GM19043 (cell line): ENCODE data around the gene MEX3D.
"Not testable (repeated sequence)": the region's sequence is repeated elsewhere in the genome, so short reads cannot be mapped to it uniquely, and the experiment has no call there.

Experiments
- ATAC-seq: cut with Tn5 transposase; IDR thresholded peaks from one replicate; pipeline ENCODE4 v1.9.1; 2021; ENCODE audit warnings: low read depth; ENCODE audit not compliant: unreplicated experiment

The MEX3D gene

DNA sequence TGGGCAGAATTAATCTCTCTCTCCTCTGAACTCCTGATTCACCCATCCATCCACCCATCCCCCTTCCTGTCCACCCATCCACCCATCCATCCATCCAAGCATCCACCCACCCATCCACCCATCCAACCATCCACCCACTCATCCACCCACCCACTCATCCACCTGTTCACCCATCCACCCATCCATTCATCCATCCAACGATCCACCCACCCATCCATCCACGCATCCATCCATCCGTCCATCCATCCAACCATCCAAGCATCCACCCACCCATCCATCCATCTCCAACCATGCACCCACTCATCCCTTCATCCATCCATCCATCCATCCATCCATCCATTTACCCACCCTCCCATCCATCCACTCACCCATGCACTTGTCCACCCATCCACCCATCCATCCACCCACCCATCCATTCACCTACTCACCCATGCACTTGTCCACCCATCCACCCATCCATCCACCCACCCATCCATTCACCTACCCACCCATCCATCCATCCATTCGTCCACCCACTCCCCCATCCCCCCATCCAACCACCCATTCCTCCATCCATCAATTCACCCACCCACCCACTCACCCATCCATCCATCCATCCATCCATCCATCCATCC, 18.7 kb downstream of the MEX3D start:
- ATAC-seq: no peak

DNA sequence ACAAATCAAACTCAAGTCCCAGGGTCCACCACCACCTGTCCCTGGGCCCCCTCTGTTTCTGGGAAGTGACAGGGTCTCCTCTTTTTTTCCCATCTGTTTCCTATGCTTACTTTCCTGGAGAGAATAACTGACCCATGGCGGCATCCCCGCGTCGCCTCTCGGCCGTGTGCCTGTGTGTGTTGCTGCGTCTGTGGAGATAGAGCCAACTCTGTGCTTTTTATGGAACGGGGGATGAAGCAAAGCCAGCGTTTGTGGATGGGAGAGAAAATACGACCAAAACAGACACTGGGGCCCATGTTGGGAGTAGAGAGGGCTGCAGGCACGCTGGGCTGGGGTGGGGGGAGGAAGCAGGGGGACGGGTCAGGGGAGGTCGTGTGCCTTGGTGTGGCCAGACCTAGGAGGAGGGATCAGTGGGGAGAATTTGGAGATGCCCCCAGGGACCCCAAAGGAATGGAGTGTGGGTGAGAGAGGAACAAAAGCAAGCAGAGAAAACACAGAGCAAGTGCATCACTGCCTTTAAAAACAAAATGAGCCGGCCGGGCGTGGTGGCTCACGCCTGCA, 27.7 kb downstream of the MEX3D start:
- ATAC-seq: no peak

DNA sequence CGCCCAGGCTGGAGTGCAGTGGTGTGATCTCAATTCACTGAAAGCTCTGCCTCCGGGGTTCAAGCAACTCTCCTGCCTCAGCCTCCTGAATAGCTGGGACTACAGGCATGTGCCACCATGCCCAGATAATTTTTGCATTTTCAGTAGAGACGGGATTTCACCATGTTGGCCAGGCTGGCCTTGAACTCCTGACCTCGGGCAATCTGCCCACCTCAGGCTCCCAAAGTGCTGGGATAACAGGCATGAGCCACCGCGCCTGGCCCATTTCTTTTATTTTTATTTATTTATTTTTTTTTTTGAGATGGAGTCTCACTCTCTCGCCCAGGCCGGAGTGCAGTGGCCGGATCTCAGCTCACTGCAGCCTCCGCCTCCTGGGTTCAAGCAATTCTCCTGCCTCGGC, 28.4 kb downstream of the MEX3D start:
- ATAC-seq: not testable (repeated sequence)

DNA sequence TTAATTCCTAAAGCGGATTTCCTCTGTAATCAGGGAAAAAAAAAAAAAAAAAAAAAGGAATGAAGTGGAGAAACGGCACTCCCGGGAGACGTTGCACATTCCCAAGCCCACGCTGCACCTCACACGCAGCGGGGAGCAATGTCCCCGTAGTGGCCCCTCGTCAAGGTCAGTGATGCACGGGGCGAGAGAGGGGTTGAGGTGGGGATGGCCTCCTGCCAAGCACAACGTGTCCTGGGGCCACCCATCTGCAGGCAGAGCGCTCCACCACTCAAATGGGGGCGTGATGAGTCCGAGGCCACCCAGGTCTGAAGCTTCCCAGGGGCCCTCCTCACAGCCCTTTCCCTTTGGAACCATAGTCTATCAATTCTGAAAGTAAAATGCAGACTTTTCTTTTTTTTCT, 29.1 kb downstream of the MEX3D start:
- no peak for ATAC-seq

DNA sequence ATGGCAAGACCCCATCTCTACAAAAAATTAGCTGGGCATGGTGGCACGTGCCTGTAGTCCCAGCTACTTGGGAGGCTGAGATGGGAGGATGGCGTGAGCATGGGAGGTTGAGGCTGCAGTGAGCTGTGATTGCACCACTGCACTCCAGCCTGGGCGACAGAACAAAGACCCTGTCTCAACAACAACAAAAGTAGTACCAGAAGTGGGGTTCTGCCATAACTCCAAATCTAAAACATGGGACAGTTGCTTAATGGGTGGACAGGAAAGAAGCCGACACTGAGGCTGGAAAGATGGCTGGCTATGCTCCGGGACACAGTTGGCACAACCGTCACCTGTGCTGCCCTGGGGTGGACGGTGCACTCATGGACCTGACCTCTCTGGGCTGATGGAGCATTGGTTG, 32.4 kb downstream of the MEX3D start:
- ATAC-seq: not testable (repeated sequence)

DNA sequence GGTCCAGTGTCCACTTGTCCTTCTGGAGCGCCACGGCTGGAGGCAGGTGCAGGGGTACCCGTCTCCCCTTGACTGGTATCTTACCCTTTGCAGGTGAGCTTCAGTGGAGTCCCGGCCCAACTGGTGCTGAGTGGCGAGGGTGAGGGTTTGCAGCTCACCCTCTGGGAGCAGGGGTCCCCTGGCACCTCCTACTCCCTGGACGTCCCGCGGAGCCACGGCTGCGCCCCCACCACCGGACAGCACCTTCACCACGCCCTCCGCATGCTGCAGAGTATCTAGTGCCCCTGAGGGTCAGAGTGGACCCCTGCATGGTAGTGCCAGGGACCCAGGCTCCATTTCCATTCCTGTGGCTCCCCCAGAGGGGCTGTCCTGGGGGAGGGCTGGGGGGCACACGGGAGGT, 33.2 kb downstream of the MEX3D start:
- ATAC-seq: no peak

DNA sequence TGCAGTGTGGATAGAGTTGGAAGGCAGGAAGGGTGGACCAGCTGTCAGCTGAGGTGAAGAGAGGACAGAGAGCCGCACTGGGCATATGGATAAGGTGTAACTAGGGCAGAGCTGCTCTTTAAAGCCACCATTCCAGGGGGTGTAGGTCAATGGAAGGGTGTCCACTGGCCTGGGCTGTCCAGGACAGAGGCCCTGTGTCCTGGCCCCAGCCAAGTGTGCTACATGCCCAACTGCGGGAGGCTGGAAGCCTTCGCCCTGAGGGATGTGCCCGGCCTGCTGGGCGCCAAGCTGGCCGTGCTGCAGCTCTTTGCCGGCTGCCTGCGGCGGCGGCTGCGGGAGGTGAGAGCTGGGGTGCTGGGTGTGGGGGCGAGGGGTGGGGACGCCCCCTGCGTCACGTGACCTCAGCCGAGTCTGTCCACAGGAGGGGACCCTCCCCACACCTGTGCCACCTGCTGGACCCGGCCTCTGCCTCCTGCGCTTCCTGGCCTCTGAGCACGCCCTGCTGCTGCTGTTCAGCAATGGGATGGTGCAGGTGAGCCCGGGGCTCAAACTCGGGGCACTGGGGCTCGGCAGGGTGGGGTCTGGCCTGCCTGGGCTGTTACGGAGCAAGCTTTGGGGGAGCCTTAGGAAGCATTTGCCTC, 34.5 kb downstream of the MEX3D start:
- no peak for ATAC-seq

DNA sequence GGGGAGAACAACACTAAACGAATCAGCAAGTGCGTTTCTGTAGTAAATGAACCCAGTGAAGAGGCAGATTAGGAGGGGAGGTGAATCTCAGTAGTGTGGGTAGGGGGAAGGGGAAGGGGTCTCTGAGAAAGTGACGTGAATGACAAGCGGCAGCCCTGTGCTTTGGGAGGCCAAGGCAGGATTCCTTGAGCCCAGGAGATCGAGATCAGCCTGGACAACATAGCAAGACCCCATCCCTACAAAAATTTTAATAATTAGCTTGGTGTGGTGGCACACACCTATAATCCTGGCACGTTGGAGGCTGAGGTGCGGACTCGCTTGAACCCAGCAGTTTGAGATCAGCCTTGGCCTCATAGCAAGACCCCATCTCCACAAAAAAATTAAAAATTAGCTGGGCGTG, 36.1 kb downstream of the MEX3D start:
- ATAC-seq: no peak

DNA sequence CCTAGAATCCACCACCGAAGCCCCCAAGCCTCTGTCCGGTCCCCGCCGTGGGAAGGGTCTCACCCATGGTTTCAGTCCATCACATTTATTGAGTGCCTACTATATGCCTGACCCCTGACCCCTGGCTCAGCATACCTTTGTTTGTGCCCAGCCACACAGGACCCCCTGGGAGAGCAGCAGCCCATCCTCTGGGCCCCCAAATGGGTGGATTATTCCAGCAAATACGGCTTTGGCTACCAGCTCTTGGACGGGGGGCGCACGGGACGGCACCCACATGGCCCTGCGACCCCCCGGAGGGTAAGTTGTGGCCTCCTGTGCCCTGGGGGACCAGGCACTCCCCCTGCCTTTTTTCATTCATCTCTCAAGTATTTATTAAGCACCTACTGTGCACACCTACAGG, 36.5 kb downstream of the MEX3D start:
- ATAC-seq: no peak

DNA sequence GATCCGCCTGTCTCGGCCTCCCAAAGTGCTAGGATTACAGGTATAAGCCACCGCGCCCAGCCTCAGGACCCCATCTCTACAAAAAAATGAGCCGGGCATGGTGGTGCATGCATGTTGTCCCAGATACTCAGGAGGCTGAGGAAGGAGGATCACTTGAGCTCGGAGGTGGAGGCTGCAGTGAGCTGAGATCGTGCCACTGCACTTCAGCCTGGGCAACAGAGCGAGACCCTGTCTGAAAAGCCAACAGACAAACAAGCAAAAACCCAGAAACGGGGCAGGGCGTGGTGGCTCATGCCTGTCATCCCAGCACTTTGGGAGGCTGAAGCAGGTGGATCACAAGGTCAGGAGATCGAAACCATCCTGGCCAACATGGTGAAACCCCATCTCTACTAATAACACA, 37.3 kb downstream of the MEX3D start:
- ATAC-seq: not testable (repeated sequence)

DNA sequence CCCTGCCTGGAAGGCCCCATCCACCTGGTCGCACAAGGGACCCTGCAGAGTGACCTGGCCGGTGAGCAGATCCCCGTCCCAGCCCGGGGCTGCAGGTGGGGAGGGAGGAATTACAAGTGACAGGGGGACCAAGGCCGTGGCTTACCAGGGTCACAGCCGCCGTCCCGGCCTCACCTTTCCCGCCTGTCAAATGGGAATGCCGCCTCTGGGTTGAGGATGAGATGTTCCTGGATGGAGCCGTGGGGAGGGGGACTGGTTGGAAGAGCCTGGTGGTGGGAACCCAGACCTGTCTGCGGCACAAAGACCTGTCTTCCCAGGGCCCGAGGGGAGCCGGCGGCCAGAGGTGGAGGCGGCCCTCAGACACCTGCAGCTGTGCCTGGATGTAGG, 38.7 kb downstream of the MEX3D start:
- ATAC-seq: no peak

DNA sequence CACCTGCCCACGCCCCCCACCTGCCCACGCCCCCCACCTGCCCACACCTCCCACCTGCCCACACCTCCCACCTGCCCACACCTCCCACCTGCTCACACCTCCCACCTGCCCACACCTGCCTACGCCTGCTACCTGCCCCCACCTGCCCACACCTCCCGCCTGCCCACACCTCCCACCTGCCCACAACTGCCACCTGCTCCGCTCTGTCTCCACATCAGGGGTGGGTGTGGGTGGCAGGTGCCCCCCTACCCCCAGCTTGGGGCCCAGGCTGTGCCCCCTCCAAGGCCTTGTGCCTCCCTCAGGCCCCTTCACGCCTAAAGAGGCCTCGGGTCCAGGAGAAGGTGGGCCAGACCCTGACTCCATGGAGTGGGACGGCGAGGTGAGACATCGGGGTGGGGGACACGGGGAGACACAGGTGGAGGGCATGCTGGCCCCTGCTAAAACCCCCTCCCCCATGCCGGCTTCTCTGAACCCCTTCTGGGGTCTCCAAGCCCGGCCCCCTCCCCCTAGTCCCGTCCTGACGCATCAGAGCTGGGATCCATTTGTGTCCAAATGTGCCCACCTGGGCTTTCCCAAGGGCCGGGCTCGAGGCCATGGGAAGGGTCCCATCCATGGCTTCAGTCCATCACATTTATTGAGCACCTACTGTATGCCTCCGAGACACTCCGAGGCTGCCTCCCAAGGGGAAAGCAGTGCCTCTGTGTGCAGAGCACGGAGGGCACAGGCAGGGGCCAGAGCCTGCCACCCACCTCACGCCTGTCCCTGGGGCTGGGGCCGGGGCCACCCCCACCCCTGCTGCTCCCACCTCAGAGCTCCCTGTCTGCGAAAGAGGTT, 39.3 kb downstream of the MEX3D start:
- ATAC-seq: no peak

DNA sequence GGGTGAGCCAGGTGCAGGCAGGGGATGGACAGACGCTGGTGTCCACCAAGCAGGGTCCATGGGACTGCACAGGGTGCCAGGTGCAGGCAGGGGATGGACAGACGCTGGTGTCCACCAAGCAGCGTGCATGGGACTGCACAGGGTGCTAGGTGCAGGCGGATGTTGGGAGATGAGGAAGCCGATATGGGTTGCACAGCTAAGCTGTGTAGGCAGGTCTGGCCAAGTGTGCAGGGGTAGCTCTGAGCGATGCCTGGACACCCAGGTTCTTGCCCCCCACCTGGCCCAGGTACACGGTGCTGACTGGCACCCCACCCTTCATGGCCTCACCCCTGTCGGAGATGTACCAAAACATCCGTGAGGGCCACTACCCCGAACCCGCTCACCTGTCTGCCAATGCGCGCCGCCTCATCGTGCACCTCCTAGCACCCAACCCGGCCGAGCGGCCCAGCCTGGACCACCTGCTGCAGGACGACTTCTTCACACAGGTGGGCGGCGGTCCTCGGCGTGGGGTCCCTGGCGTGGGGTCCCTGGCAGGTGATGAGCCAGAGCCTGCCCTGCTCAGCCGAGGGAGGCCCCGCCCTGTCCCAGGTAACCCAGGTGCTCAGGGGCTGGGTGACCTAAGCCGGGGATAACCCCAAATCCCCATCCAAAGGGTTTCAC, 40.3 kb downstream of the MEX3D start:
- ATAC-seq: no peak

DNA sequence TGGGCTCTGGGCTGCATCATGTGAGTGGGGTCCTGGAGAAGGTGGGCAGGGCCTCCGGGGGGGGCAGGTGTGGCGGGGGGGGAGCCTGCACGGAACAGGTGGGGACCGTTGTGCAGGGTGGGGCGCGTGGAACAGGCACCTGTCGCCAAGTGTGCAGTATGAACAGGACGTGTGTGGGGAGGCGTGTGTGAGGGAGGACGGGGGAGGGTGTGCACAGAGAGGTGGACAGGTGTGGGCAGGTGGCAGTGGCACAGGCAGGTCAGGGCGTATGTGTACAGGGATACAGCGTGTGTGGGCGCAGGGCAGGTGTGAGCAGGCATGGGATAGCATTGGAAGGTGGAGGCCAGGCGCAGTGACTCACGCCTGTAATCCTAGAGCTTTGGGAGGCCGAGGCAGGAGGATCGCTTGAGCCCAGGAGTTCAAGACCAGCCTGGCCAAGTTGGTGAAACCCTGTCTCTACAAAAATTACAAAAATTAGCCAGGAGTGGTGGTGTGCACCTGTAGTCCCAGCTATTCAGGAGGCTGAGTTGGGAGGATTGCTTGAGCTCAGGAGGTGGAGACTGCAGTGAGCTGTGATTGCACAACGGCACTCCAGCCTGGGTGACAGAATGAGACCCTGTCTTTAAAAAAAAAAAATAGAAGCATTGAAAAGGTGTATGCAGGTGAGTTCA, 41.0 kb downstream of the MEX3D start:
- no peak for ATAC-seq

DNA sequence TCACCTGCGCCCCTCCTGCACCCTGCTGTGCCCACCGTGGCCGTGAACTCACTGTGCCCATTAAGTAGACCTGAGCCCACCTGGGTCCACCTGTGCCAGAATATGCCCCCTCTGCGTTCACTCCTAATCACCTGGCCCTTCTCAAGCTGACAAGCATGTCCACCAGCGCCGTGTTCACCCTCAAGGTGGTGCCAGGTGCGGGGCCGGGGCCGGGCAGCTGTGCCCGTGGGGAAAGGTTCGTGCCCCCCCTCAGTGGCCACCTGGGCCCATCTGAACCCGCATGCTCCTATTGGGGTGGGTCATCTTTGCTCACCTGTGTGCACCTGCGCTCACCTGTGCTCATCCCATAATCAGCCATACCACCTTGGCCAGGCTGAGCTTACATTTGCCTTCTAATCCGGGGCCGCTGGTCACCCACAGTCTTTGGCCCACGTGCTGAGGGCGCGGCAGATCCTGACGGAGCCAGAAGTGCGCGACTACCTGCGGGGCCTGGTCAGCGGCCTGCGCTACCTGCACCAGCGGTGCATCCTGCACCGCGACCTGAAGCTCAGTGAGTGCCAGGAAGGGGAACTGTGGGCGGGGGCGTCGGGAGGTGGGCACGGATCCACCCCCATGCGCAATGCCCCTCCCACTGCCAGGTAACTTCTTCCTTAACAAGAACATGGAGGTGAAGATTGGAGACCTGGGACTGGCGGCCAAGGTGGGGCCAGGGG, 41.9 kb downstream of the MEX3D start:
- ATAC-seq: no peak

DNA sequence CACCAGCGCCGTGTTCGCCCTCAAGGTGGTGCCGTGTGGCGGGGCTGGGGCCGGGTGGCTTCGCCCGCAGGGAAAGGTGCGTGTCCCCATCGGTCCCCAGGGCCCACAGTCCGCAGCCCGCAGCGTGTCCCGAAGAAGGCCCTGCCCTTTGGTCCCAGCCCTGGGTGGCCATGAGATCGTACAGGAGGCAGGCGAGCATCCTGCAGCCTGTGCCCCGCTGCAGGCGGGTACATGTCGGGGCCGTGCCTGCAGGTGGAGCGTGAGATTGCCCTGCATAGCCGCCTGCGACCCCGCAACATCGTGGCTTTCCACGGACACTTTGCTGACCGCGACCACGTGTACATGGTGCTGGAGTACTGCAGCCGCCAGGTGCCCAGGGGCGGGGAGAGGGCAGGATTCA, 42.8 kb downstream of the MEX3D start:
- no peak for ATAC-seq

DNA sequence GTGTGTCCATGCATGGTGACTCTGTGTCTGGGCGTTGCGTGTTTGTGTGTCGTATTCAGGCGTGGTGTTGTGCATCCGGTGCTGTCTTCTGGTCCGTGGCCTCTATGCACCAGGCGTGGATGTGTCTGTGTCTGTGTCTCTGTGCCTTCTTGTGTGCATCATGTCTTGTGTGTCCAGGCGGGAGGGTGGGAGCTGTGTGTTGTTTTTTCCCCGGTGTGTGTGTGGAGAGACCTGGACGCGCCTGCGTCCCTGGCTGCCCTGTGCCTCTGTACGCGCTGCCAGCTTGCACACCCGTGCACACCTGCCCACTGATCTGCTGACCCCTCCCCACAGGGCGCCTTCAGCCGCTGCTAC, 43.2 kb downstream of the MEX3D start:
- ATAC-seq: no peak

DNA sequence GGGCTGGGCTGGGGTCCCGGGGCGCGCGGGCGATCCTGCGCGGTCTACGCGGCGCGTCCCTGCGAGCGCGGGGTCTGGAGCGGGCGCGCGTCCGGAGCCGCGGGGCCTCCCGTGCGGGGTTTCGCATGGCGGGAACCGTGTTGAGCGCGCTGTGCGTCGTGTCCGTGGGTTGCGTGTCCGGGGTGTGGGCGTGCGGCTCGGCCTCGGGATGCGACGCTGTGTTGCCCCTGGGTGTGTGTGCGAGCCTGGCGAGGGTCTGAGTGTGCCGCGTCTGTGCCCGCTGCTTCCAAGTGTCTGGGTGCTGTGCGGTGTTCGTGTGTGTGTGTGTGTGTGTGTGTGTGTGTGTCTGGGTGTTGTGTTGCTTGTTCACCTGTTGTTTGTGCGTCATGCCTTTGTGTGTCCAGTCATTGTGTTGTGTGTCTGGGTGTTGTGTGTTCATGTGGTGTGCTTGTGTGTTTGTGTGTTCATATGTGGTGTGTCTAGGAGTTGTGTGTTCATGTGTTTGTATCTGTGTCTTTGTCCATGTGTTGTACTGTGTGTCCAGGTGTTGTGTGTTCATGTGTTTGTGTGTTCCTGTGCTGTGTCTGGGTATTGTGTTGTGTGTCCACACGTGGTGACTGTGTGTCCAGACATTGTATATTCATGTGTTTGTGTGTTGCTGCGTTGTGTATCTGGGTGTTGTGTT, 43.7 kb downstream of the MEX3D start:
- no peak for ATAC-seq
